HFFc6 (cell line): ENCODE measurements around the gene RBKS. TPM values are rescaled to one million over a fixed set of nuclear protein-coding genes. Genes with fewer than 3 reads are reported as not detected.
A peak's percentile ranks its signal among the peaks of the same experiment; 100 is the strongest.

Experiments
- DNase-seq: peaks from one replicate; pipeline ENCODE4 v3.0.0-alpha.2; 2018
- H3K27ac Mint-ChIP-seq: 2 replicates; pipeline ENCODE4 v1.8.0; 2020; ENCODE audit warnings: mild to moderate bottlenecking, mixed read lengths
- H3K27me3 Mint-ChIP-seq: 2 replicates; pipeline ENCODE4 v1.8.0; 2021; ENCODE audit warnings: mild to moderate bottlenecking, moderate library complexity, mixed read lengths; ENCODE audit not compliant: insufficient read depth
- H3K36me3 Mint-ChIP-seq: 2 replicates; pipeline ENCODE4 v1.8.0; 2021; ENCODE audit warnings: low read depth, mixed read lengths
- H3K4me1 Mint-ChIP-seq: 2 replicates; pipeline ENCODE4 v1.8.0; 2020; ENCODE audit warnings: low read depth, mixed read lengths
- H3K4me3 Mint-ChIP-seq: 2 replicates; pipeline ENCODE4 v1.8.0; 2020; ENCODE audit warnings: mild to moderate bottlenecking, moderate library complexity, mixed read lengths
- H3K9me3 Mint-ChIP-seq: 2 replicates; pipeline ENCODE4 v1.8.0; 2020; ENCODE audit warnings: mild to moderate bottlenecking, mixed read lengths
- total RNA-seq, 6 experiments: library from RNA; stranded (reverse); fragmentation: NEBNext Ultra II Directional; extraction: Animal tissue kit (Norgen Biotek cat#: 25700); gene quantifications; 2 replicates in 1 of 6; 3 replicates in 5 of 6; pipeline ENCODE4 v1.2.3, GENCODE V29; 2021
- TF ChIP-seq, protein P1 (sequence below): fragments of 200-600 bp; sonication (generic); IDR thresholded peaks from 2 replicates; pipeline ENCODE4 v1.5.0; 2021; ENCODE audit warnings: antibody characterized with exemption, mild to moderate bottlenecking

Gene RBKS
- total RNA-seq, 6 experiments from 2014 or later = 1.8 to 3.1 (median 2.7) TPM

GRCh38 chr2:27833931-27834330, 56.3 kb downstream of the RBKS start:
- DNase-seq = peak; percentile 48
- peaks cover 16% of the 10 kb centered on the region for H3K36me3 Mint-ChIP-seq
- TF ChIP-seq, protein P1, sequence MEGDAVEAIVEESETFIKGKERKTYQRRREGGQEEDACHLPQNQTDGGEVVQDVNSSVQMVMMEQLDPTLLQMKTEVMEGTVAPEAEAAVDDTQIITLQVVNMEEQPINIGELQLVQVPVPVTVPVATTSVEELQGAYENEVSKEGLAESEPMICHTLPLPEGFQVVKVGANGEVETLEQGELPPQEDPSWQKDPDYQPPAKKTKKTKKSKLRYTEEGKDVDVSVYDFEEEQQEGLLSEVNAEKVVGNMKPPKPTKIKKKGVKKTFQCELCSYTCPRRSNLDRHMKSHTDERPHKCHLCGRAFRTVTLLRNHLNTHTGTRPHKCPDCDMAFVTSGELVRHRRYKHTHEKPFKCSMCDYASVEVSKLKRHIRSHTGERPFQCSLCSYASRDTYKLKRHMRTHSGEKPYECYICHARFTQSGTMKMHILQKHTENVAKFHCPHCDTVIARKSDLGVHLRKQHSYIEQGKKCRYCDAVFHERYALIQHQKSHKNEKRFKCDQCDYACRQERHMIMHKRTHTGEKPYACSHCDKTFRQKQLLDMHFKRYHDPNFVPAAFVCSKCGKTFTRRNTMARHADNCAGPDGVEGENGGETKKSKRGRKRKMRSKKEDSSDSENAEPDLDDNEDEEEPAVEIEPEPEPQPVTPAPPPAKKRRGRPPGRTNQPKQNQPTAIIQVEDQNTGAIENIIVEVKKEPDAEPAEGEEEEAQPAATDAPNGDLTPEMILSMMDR = no peak
- H3K27ac Mint-ChIP-seq = peak overlapping the region; percentile 16; the same call in 1 of the 2 replicates
- H3K4me1 Mint-ChIP-seq = peaks cover 40% of the 10 kb centered on the region
- H3K9me3 Mint-ChIP-seq = no peaks in the 10 kb centered on the region
- H3K4me3 Mint-ChIP-seq = no peak overlapping the region
- no peaks in the 10 kb centered on the region for H3K27me3 Mint-ChIP-seq

- Mint-ChIP-seq H3K4me1 (peaks cover 40% of the 10 kb centered on the region), H3K9me3 (no peaks in the 10 kb centered on the region), H3K27me3 (no peaks in the 10 kb centered on the region), H3K4me3 (peak overlapping the region; percentile 11), H3K27ac (peak overlapping the region; percentile 43), H3K36me3 (peaks cover 16% of the 10 kb centered on the region)
- TF ChIP-seq, protein P1 = no peak
- DNase-seq = peak; percentile 45
Measured at GRCh38 chr2:27832396-27832795, 57.8 kb downstream of the RBKS start.

GRCh38 chr2:27831279-27832050, 58.7 kb downstream of the RBKS start:
- no peak for DNase-seq
- Mint-ChIP-seq H3K36me3 (peaks cover 16% of the 10 kb centered on the region), H3K4me3 (no peak overlapping the region), H3K9me3 (no peaks in the 10 kb centered on the region), H3K27ac (no peak overlapping the region), H3K4me1 (peaks cover 40% of the 10 kb centered on the region), H3K27me3 (no peaks in the 10 kb centered on the region)
- TF ChIP-seq, protein P1 = no peak

DNA sequence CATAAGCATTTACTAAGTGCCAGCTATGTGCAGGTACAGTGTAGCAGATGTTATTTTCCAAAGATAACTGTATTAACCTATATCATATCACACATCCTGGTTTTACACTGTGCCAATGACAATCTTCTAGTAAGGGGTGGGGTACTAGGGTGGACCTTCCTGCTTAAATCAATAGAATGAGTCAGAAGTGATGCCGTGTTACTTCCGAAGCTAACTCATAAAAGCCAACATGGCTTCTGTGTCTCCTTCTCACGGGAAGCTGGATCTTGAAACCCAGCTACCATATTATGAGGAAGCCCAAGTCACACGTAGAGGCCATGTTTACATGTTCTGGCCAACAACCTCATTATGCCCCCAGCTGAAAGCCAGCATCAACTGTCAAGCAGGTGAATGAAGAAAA, 59.5 kb downstream of the RBKS start:
- Mint-ChIP-seq H3K4me3 (no peak overlapping the region), H3K36me3 (peaks cover 16% of the 10 kb centered on the region), H3K27me3 (no peaks in the 10 kb centered on the region), H3K9me3 (no peaks in the 10 kb centered on the region), H3K27ac (no peak overlapping the region), H3K4me1 (peaks cover 40% of the 10 kb centered on the region)
- no peak for DNase-seq
- TF ChIP-seq, protein P1 = no peak

DNA sequence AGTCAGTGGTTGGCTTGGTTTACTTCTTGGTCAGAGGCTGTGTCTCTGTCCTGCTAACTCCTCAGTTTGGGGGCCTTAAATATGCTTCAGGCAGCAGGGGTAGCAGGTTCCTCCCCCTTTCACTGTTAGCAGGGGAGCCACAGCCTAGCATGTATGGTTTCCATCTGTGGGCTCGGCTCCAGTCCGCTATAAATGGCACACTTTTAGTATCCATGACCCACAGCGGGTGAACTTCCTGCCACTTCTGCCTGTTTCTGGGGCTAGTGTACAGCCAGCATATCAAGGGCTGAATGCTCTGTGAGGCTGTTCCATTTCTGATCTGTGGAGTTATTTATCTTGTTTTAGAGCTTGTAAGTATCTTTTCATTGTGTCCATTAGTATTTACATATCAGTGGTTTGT, 60.4 kb downstream of the RBKS start:
- H3K36me3 Mint-ChIP-seq = peaks cover 20% of the 10 kb centered on the region
- peaks cover 40% of the 10 kb centered on the region for H3K4me1 Mint-ChIP-seq
- DNase-seq = no peak
- peaks cover under 1% of the 10 kb centered on the region; the same call in 1 of the 2 replicates for H3K9me3 Mint-ChIP-seq
- no peaks in the 10 kb centered on the region for H3K27me3 Mint-ChIP-seq
- H3K4me3 Mint-ChIP-seq = no peak overlapping the region
- TF ChIP-seq, protein P1 = no peak
- H3K27ac Mint-ChIP-seq = no peak overlapping the region
